Embryonic facial prominence (tissue), 1 donor: ENCODE data around the gene CORO2B.

Experiments
- DNase-seq: peaks from one replicate; pipeline ENCODE4 v3.0.0-alpha.2; 2016; ENCODE audit errors: extremely low spot score

CORO2B gene

GRCh38 chr15:68589783-68590710 is 11.3 kb downstream of the CORO2B start:
- no peak for DNase-seq

GRCh38 chr15:68590721-68591389 is 12.1 kb downstream of the CORO2B start:
- no peak for DNase-seq

GRCh38 chr15:68592054-68592453 is 13.3 kb downstream of the CORO2B start:
- no peak for DNase-seq

- no peak for DNase-seq
These were observed 13.8 kb downstream of the CORO2B start for GRCh38 chr15:68592544-68592943.

- no peak for DNase-seq
These were observed 14.5 kb downstream of the CORO2B start for GRCh38 chr15:68593341-68593740.

- no peak for DNase-seq
These were observed 15.2 kb downstream of the CORO2B start for GRCh38 chr15:68593828-68594532.

GRCh38 chr15:68594533-68595259 is 15.9 kb downstream of the CORO2B start:
- no peak for DNase-seq

GRCh38 chr15:68595260-68595564 is 16.4 kb downstream of the CORO2B start:
- no peak for DNase-seq

- DNase-seq, result no peak
These were observed 17.0 kb downstream of the CORO2B start for GRCh38 chr15:68595761-68596160.

GRCh38 chr15:68596691-68597090 is 17.9 kb downstream of the CORO2B start:
- no peak for DNase-seq

GRCh38 chr15:68597581-68597980 is 18.8 kb downstream of the CORO2B start:
- no peak for DNase-seq

- DNase-seq, result no peak
These were observed 19.7 kb downstream of the CORO2B start for GRCh38 chr15:68598171-68599152.

- DNase-seq, result no peak
These were observed 20.4 kb downstream of the CORO2B start for GRCh38 chr15:68599153-68599545.

- DNase-seq, result no peak
These were observed 20.8 kb downstream of the CORO2B start for GRCh38 chr15:68599560-68600071.

- no peak for DNase-seq
These were observed 22.7 kb downstream of the CORO2B start for GRCh38 chr15:68601206-68602197.

- no peak for DNase-seq
These were observed 23.8 kb downstream of the CORO2B start for GRCh38 chr15:68602459-68603215.

GRCh38 chr15:68603216-68603595 is 24.4 kb downstream of the CORO2B start:
- no peak for DNase-seq

- DNase-seq, result no peak
These were observed 25.2 kb downstream of the CORO2B start for GRCh38 chr15:68603951-68604350.
